Measurements from ENCODE around the gene PGBD2. TPM values are rescaled to one million over a fixed set of nuclear protein-coding genes. Genes with fewer than 3 reads are reported as not detected.

The PGBD2 gene
- total and polyA plus RNA-seq, 2 of the 8 experiments (the other 6 are each of a cell fraction or from before 2014, with no cell fraction given), result 4.5 to 7.7 TPM

GRCh38 chr1:248862998-248863881 is 42.8 kb upstream of the PGBD2 start:
- H4K91ac ChIP-seq (replicated peaks; ENCODE audit: insufficient read length, low read length), result no peak overlapping the region
- H4K20me1 ChIP-seq (replicated peaks in 1 of 2; ENCODE audit: control insufficient read depth in 1 of 2, insufficient read depth in 2 of 2, low read length in 2 of 2), result no peaks in the 10 kb centered on the region
- H2BK15ac ChIP-seq (ENCODE audit: low read length), result 0 out of 2 replicates have a peak overlapping the region, but pooled peaks have one; percentile 77
- H3K9ac ChIP-seq (replicated peaks in 1 of 4; ENCODE audit: extremely low read depth in 1 of 4, low read depth in 3 of 4, low read length in 3 of 4), result peak overlapping the region in 2 of 4 experiments; percentile 26 to 44; a peak in 4 of 7 replicates
- peak overlapping the region; percentile 75; the same call in 1 of the 2 replicates for H2BK12ac ChIP-seq (ENCODE audit: low read depth, low read length)
- H3K23ac ChIP-seq (ENCODE audit: insufficient read length), result no peak overlapping the region
- H3K4me3 ChIP-seq (ENCODE audit: extremely low read depth in 1 of 4, insufficient read depth in 2 of 4, low read depth in 3 of 4, low read length in 4 of 4), result peak overlapping the region; percentile 66 to 70 (median 68)
- no peak overlapping the region for H3K27ac ChIP-seq (ENCODE audit: low read depth, low read length)
- H2BK120ac ChIP-seq (replicated peaks; ENCODE audit: low read depth, low read length), result no peak overlapping the region
- peak overlapping the region; percentile 72 for H3K56ac ChIP-seq (replicated peaks; ENCODE audit: insufficient read length, low read depth, low read length)
- peak overlapping the region; percentile 81 for H4K8ac ChIP-seq (ENCODE audit: extremely low read depth, insufficient read depth, low read length)
- peaks cover 16% of the 10 kb centered on the region; the same call in 1 of the 2 replicates for H3K23me2 ChIP-seq (ENCODE audit: low read depth, low read length)
- H3K36me3 ChIP-seq (ENCODE audit: control insufficient read depth in 2 of 4, insufficient read depth in 4 of 4, low read length in 3 of 4), result no peaks in the 10 kb centered on the region
- ChIA-PET CTCF (ENCODE audit: partially characterized antibody) (interaction anchor here (0.8 to 2.9 kb wide), 5 partner anchors 11 to 36 kb away, joined by 3 to 9 read pairs (median 6); no protein-coding TSS in a partner anchor), POLR2A (ENCODE audit: partially characterized antibody) (interaction anchor here (0.6 to 2.7 kb wide), 8 partner anchors 10 to 51 kb away, joined by 3 to 19 read pairs (median 5); partner anchors contain the start of genes PGBD2 and ZNF672)
- H3K79me1 ChIP-seq (ENCODE audit: low read depth, low read length), result no peaks in the 10 kb centered on the region
- peak overlapping the region; percentile 38 for H3K18ac ChIP-seq (ENCODE audit: extremely low read depth, low read length)
- H3K27me3 ChIP-seq (replicated peaks in 1 of 4; ENCODE audit: control insufficient read depth in 3 of 4, extremely low read depth in 1 of 4, insufficient read depth in 3 of 4, low read length in 3 of 4), result peaks cover 0 to 19% (median 11%) of the 10 kb centered on the region in 4 experiments; a peak in 5 of 7 replicates
- H3K14ac ChIP-seq (ENCODE audit: insufficient read length), result no peak overlapping the region
- WGBS, 2 experiments (ENCODE audit: extremely low coverage in 1 of 2, insufficient coverage in 1 of 2, insufficient read length in 1 of 2, insufficient replicate concordance in 2 of 2, low coverage in 1 of 2, low lambda C conversion rate in 2 of 2, missing lambda C conversion rate in 1 of 2), result 2% methylated on average over 35 of the region's 46 CpGs; no CpG with 5 or more reads in 1 of the 2 experiments
- peak overlapping the region; percentile 48 for H4K5ac ChIP-seq (ENCODE audit: insufficient read length, low read depth, low read length)
- H3K4me2 ChIP-seq (ENCODE audit: insufficient read depth in 1 of 2, low read depth in 2 of 2, low read length in 2 of 2), result peak overlapping the region; percentile 73 to 93
- no peaks in the 10 kb centered on the region for H3K79me2 ChIP-seq (ENCODE audit: control insufficient read depth in 1 of 2, insufficient read depth in 2 of 2, low read length in 2 of 2)
- H3K4ac ChIP-seq (replicated peaks; ENCODE audit: insufficient read length, low read depth, low read length), result peak overlapping the region; percentile 6
- H3K9me3 ChIP-seq (ENCODE audit: insufficient read depth in 2 of 2, low read depth in 1 of 2, low read length in 1 of 2), result no peaks in the 10 kb centered on the region
- FAIRE-seq, result no peak
- DNase-seq (ENCODE audit: low read depth in 1 of 2, low spot score in 2 of 2), result peak in 1 of 2 experiments; percentile 81
- no peak overlapping the region for H2BK5ac ChIP-seq (ENCODE audit: low read depth, low read length)
- peaks cover 3 to 10% (median 7%) of the 10 kb centered on the region in 4 experiments; a peak in 6 of 7 replicates for H3K4me1 ChIP-seq (replicated peaks in 1 of 4; ENCODE audit: control insufficient read depth in 3 of 4, insufficient read depth in 4 of 4, low read length in 3 of 4)
- 0 out of 2 replicates have a peak overlapping the region, but pooled peaks have one; percentile 76 for H2BK20ac ChIP-seq (ENCODE audit: low read length)
- H2AFZ ChIP-seq (ENCODE audit: low read length), result peak overlapping the region; percentile 80
- H2AK5ac ChIP-seq (ENCODE audit: low read depth, low read length), result no peak overlapping the region
- TF ChIP-seq JUND (IDR thresholded peaks at IDR 0.05; ENCODE audit: low read length), result no peak
- TF ChIP-seq NANOG (IDR thresholded peaks at IDR 0.05; ENCODE audit: insufficient read depth, low read depth, low read length, poor library complexity, severe bottlenecking), result no peak
- TF ChIP-seq ASH2L (IDR thresholded peaks at IDR 0.05; ENCODE audit: low read length), result peak; percentile 32
- TF ChIP-seq PHF8 (conservative IDR thresholded peaks at IDR 0.05; ENCODE audit: low read depth, low read length), result peak; percentile 44; the same call in 1 of the 2 replicates
- peak in 1 of 2 experiments; percentile 53; a peak in 2 of 3 replicates for TF ChIP-seq POLR2A (IDR thresholded peaks at IDR 0.05; ENCODE audit: control extremely low read depth in 1 of 2, low read depth in 2 of 2, low read length in 2 of 2)
- TF ChIP-seq KDM5A (IDR thresholded peaks at IDR 0.05; ENCODE audit: low read length), result no peak
- TF ChIP-seq CBX5 (IDR thresholded peaks at IDR 0.05; ENCODE audit: low read depth, low read length), result no peak
- peak; percentile 16; the same call in 1 of the 2 replicates for TF ChIP-seq BACH1 (IDR thresholded peaks at IDR 0.05; ENCODE audit: low read length)
- TF ChIP-seq TCF12 (IDR thresholded peaks at IDR 0.05; ENCODE audit: low read depth, low read length), result no peak
- TF ChIP-seq GABPA (IDR thresholded peaks at IDR 0.05; ENCODE audit: borderline replicate concordance, insufficient read depth, low read length), result no peak
- TF ChIP-seq SIRT6 (IDR thresholded peaks at IDR 0.05; ENCODE audit: low read length), result no peak
- TF ChIP-seq SP4 (IDR thresholded peaks at IDR 0.05; ENCODE audit: low read length), result no peak
